ENCODE data around the gene TRPM2. TPM values are rescaled to one million over a fixed set of nuclear protein-coding genes. Genes with fewer than 3 reads are reported as not detected.

Gene TRPM2
- total RNA-seq, 1 experiment from 2014 or later = 28.1 TPM

- POLR2A ChIA-PET = no interaction called here
- Histone ChIP-seq H4K20me1 (ENCODE audit: insufficient read depth) (no peaks in the 10 kb centered on the region), H3K9ac (ENCODE audit: low read length) (no peak overlapping the region), H3K9me3 (ENCODE audit: control insufficient read depth in 1 of 2, insufficient read depth in 1 of 2, low read depth in 1 of 2, low read length in 2 of 2) (no peaks in the 10 kb centered on the region), H3K9me2 (ENCODE audit: insufficient read depth) (no peaks in the 10 kb centered on the region), H3K36me3 (ENCODE audit: control insufficient read depth in 1 of 2, insufficient read depth in 2 of 2, low read length in 2 of 2) (no peaks in the 10 kb centered on the region), H3K79me2 (ENCODE audit: insufficient read depth, low read length) (no peaks in the 10 kb centered on the region), H2AFZ (ENCODE audit: low read depth, low read length, poor library complexity, severe bottlenecking) (no peak overlapping the region), H3K4me3 (replicated peaks in 1 of 2; ENCODE audit: low read depth in 1 of 2, low read length in 2 of 2) (no peak overlapping the region), H3K27ac (ENCODE audit: low read depth, low read length) (no peak overlapping the region), H3K4me1 (ENCODE audit: control insufficient read depth in 1 of 2, insufficient read depth in 2 of 2, low read length in 2 of 2) (no peaks in the 10 kb centered on the region), H3K27me3 (ENCODE audit: insufficient read depth, low read length) (no peaks in the 10 kb centered on the region), H3K4me2 (ENCODE audit: low read length) (no peak overlapping the region)
- ATAC-seq (no peak), DNase-seq (ENCODE audit: low read depth, low spot score) (no peak)
- RAD21 ChIA-PET (ENCODE audit: low non-redundant PET in 1 of 2, low total read pairs in 2 of 2, uncharacterized antibody in 2 of 2, unreplicated experiment in 2 of 2) = no interaction called here
- intact Hi-C loops (cut with micrococcal nuclease) = no loop called here
- no TSS peak for BruUV-seq (replicated peaks)
- CTCF ChIA-PET = no interaction called here
- no peak for TF ChIP-seq ZNF274 (IDR thresholded peaks at IDR 0.05; ENCODE audit: low read depth, low read length)
- TF ChIP-seq POLR2AphosphoS5 (IDR thresholded peaks at IDR 0.05; ENCODE audit: low read depth, low read length) = no peak
- TF ChIP-seq RAD21 (IDR thresholded peaks at IDR 0.05; ENCODE audit: low read depth) = no peak
- no peak for TF ChIP-seq EZH2phosphoT487 (IDR thresholded peaks at IDR 0.05; ENCODE audit: borderline replicate concordance)
- TF ChIP-seq, protein P1, sequence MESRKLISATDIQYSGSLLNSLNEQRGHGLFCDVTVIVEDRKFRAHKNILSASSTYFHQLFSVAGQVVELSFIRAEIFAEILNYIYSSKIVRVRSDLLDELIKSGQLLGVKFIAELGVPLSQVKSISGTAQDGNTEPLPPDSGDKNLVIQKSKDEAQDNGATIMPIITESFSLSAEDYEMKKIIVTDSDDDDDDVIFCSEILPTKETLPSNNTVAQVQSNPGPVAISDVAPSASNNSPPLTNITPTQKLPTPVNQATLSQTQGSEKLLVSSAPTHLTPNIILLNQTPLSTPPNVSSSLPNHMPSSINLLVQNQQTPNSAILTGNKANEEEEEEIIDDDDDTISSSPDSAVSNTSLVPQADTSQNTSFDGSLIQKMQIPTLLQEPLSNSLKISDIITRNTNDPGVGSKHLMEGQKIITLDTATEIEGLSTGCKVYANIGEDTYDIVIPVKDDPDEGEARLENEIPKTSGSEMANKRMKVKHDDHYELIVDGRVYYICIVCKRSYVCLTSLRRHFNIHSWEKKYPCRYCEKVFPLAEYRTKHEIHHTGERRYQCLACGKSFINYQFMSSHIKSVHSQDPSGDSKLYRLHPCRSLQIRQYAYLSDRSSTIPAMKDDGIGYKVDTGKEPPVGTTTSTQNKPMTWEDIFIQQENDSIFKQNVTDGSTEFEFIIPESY (IDR thresholded peaks at IDR 0.05; ENCODE audit: extremely low read depth, insufficient replicate concordance, low read length) = no peak
- no peak for TF ChIP-seq ELF1 (IDR thresholded peaks at IDR 0.05; ENCODE audit: borderline replicate concordance, low read depth)
- no peak for TF ChIP-seq SRF (IDR thresholded peaks at IDR 0.05; ENCODE audit: low read depth)
- TF ChIP-seq SP1 (IDR thresholded peaks at IDR 0.05; ENCODE audit: low read depth) = no peak
- TF ChIP-seq REST (IDR thresholded peaks at IDR 0.05; ENCODE audit: low read depth) = no peak
- no peak for TF ChIP-seq EZH2 (IDR thresholded peaks at IDR 0.05)
- TF ChIP-seq CEBPB (IDR thresholded peaks at IDR 0.05; ENCODE audit: low read depth) = no peak
- TF ChIP-seq YY1 (IDR thresholded peaks at IDR 0.05; ENCODE audit: extremely low read depth, insufficient replicate concordance, low read depth, low read length) = no peak
- no peak for TF ChIP-seq SIN3A (IDR thresholded peaks at IDR 0.05; ENCODE audit: low read depth)
- TF ChIP-seq EGR1 (IDR thresholded peaks at IDR 0.05; ENCODE audit: low read depth) = no peak
- no peak for TF ChIP-seq JUND (IDR thresholded peaks at IDR 0.05)
Measured at GRCh38 chr21:44349416-44349846, 4.0 kb upstream of the TRPM2 start.
